ENCODE data around the gene HEPACAM2. TPM values are rescaled to one million over a fixed set of nuclear protein-coding genes. Genes with fewer than 3 reads are reported as not detected.

HEPACAM2 gene
- total RNA-seq, 1 donor from 2014 or later: not detected

- DNase-seq (ENCODE audit: low read depth): no peak
- Histone ChIP-seq H3K4me1 (ENCODE audit: insufficient read depth, low read length) (no peaks in the 10 kb centered on the region), H3K79me2 (ENCODE audit: insufficient read depth, low read length) (no peaks in the 10 kb centered on the region), H3K4me2 (ENCODE audit: low read length) (no peak overlapping the region), H3K4me3 (ENCODE audit: insufficient read depth, low read depth, low read length) (no peak overlapping the region), H3K36me3 (ENCODE audit: insufficient read depth, low read length) (no peaks in the 10 kb centered on the region), H3K27me3 (ENCODE audit: insufficient read depth, low read length) (peaks cover 11% of the 10 kb centered on the region), H3K9ac (ENCODE audit: low read length) (no peak overlapping the region), H2AFZ (ENCODE audit: low read depth, low read length) (no peak overlapping the region), H3K27ac (ENCODE audit: low read depth, low read length) (no peak overlapping the region), H3K9me3 (ENCODE audit: insufficient read depth, low read depth, low read length) (no peaks in the 10 kb centered on the region), H4K20me1 (ENCODE audit: insufficient read depth, low read length) (no peaks in the 10 kb centered on the region)
- H3K36me3 Mint-ChIP-seq (ENCODE audit: low read depth, unreplicated experiment): no peaks in the 10 kb centered on the region
- H3K9me3 Mint-ChIP-seq (ENCODE audit: unreplicated experiment): no peaks in the 10 kb centered on the region
- H3K4me3 Mint-ChIP-seq (ENCODE audit: unreplicated experiment): no peak overlapping the region
- no peak overlapping the region for H3K27ac Mint-ChIP-seq (ENCODE audit: unreplicated experiment)
- TF ChIP-seq EZH2 (IDR thresholded peaks at IDR 0.05; ENCODE audit: insufficient read depth, low read length) (no peak), CTCF (IDR thresholded peaks at IDR 0.05; ENCODE audit: insufficient read depth, low read depth, low read length) (no peak)
- H3K27me3 Mint-ChIP-seq (ENCODE audit: low read depth, unreplicated experiment): peaks cover 14% of the 10 kb centered on the region
- FAIRE-seq: no peak
- H3K4me1 Mint-ChIP-seq (ENCODE audit: low read depth, unreplicated experiment): peaks cover 6% of the 10 kb centered on the region
Measured at GRCh38 chr7:93185303-93186027, 40.8 kb downstream of the HEPACAM2 start.

- Histone ChIP-seq H3K4me3 (ENCODE audit: insufficient read depth, low read depth, low read length) (no peak overlapping the region), H3K9ac (ENCODE audit: low read length) (no peak overlapping the region), H3K4me2 (ENCODE audit: low read length) (no peak overlapping the region), H4K20me1 (ENCODE audit: insufficient read depth, low read length) (no peaks in the 10 kb centered on the region), H2AFZ (ENCODE audit: low read depth, low read length) (no peak overlapping the region), H3K4me1 (ENCODE audit: insufficient read depth, low read length) (no peaks in the 10 kb centered on the region), H3K27me3 (ENCODE audit: insufficient read depth, low read length) (peaks cover 19% of the 10 kb centered on the region), H3K36me3 (ENCODE audit: insufficient read depth, low read length) (no peaks in the 10 kb centered on the region), H3K79me2 (ENCODE audit: insufficient read depth, low read length) (no peaks in the 10 kb centered on the region), H3K27ac (ENCODE audit: low read depth, low read length) (no peak overlapping the region), H3K9me3 (ENCODE audit: insufficient read depth, low read depth, low read length) (no peaks in the 10 kb centered on the region)
- Mint-ChIP-seq H3K4me1 (ENCODE audit: low read depth, unreplicated experiment) (peaks cover 5% of the 10 kb centered on the region), H3K27me3 (ENCODE audit: low read depth, unreplicated experiment) (peaks cover 5% of the 10 kb centered on the region), H3K4me3 (ENCODE audit: unreplicated experiment) (no peak overlapping the region), H3K27ac (ENCODE audit: unreplicated experiment) (no peak overlapping the region), H3K9me3 (ENCODE audit: unreplicated experiment) (no peaks in the 10 kb centered on the region), H3K36me3 (ENCODE audit: low read depth, unreplicated experiment) (no peaks in the 10 kb centered on the region)
- DNase-seq (ENCODE audit: low read depth) (no peak), FAIRE-seq (no peak)
- TF ChIP-seq CTCF (IDR thresholded peaks at IDR 0.05; ENCODE audit: insufficient read depth, low read depth, low read length): no peak
- TF ChIP-seq EZH2 (IDR thresholded peaks at IDR 0.05; ENCODE audit: insufficient read depth, low read length): no peak
Measured at GRCh38 chr7:93179173-93179572, 47.1 kb downstream of the HEPACAM2 start.

- Histone ChIP-seq H3K4me3 (ENCODE audit: insufficient read depth, low read depth, low read length) (no peak overlapping the region), H3K4me1 (ENCODE audit: insufficient read depth, low read length) (no peaks in the 10 kb centered on the region), H2AFZ (ENCODE audit: low read depth, low read length) (no peak overlapping the region), H3K27ac (ENCODE audit: low read depth, low read length) (no peak overlapping the region), H4K20me1 (ENCODE audit: insufficient read depth, low read length) (no peaks in the 10 kb centered on the region), H3K4me2 (ENCODE audit: low read length) (no peak overlapping the region), H3K36me3 (ENCODE audit: insufficient read depth, low read length) (no peaks in the 10 kb centered on the region), H3K27me3 (ENCODE audit: insufficient read depth, low read length) (peaks cover 19% of the 10 kb centered on the region), H3K9me3 (ENCODE audit: insufficient read depth, low read depth, low read length) (no peaks in the 10 kb centered on the region), H3K79me2 (ENCODE audit: insufficient read depth, low read length) (no peaks in the 10 kb centered on the region), H3K9ac (ENCODE audit: low read length) (no peak overlapping the region)
- Mint-ChIP-seq H3K27me3 (ENCODE audit: low read depth, unreplicated experiment) (peaks cover 2% of the 10 kb centered on the region), H3K4me1 (ENCODE audit: low read depth, unreplicated experiment) (peaks cover 5% of the 10 kb centered on the region), H3K27ac (ENCODE audit: unreplicated experiment) (no peak overlapping the region), H3K4me3 (ENCODE audit: unreplicated experiment) (no peak overlapping the region), H3K36me3 (ENCODE audit: low read depth, unreplicated experiment) (no peaks in the 10 kb centered on the region), H3K9me3 (ENCODE audit: unreplicated experiment) (no peaks in the 10 kb centered on the region)
- FAIRE-seq: no peak
- TF ChIP-seq EZH2 (IDR thresholded peaks at IDR 0.05; ENCODE audit: insufficient read depth, low read length) (no peak), CTCF (IDR thresholded peaks at IDR 0.05; ENCODE audit: insufficient read depth, low read depth, low read length) (no peak)
- no peak for DNase-seq (ENCODE audit: low read depth)
Measured at GRCh38 chr7:93178213-93178612, 48.1 kb downstream of the HEPACAM2 start.

All from astrocyte (in vitro differentiated cells and primary cell).